Body of pancreas (tissue), 4 donors: ENCODE results near the gene ZBTB47. TPM values are rescaled to one million over a fixed set of nuclear protein-coding genes. Genes with fewer than 3 reads are reported as not detected.

Experiments used
- ATAC-seq: fragments of 150-250 bp; one replicate; pipeline ENCODE4 v1.9.1; 2016
- DNase-seq, 4 donors: peaks; one replicate each; pipeline ENCODE4 v3.0.0-alpha.2; 2019
- H3K27ac ChIP-seq, 4 donors: fragments of 200-600 bp; sonication (generic); 1 replicate in 3 of 4; 2 replicates in 1 of 4; pipeline versions ENCODE4 v1.5.1 to v1.6.1; 2016 to 2019; ENCODE audit warnings: mild to moderate bottlenecking in 1 of 4, mixed read lengths in 1 of 4, moderate library complexity in 1 of 4
- H3K27me3 ChIP-seq, 2 donors: fragments of 200-600 bp; sonication (generic); one replicate each; pipeline ENCODE4 v1.6.0; 2016; ENCODE audit warnings: mild to moderate bottlenecking in 1 of 2
- H3K36me3 ChIP-seq, 2 donors: fragments of 200-600 bp; sonication (generic); replicated peaks in 1 of 2; 2 replicates each; pipeline ENCODE4 v1.5.1; 2016; ENCODE audit warnings: low read depth in 2 of 2; ENCODE audit not compliant: insufficient read depth in 1 of 2
- H3K4me1 ChIP-seq: fragments of 200-600 bp; sonication (generic); one replicate; pipeline ENCODE4 v1.6.0; 2016
- H3K4me3 ChIP-seq, 2 donors: fragments of 200-600 bp; sonication (generic); 1 replicate in 1 of 2; 2 replicates in 1 of 2; pipeline ENCODE4 v1.5.1; 2016 to 2019
- H3K9me3 ChIP-seq, 3 donors: fragments of 200-600 bp; sonication (generic); 1 replicate in 2 of 3; 2 replicates in 1 of 3; pipeline ENCODE4 v1.5.1; 2016
- CTCF ChIP-seq, 7 experiments: fragments of 450-650 bp in 4 of 7; fragments of 200-600 bp in 3 of 7; sonication (generic) in 3 of 7; IDR thresholded peaks; one replicate each; pipeline ENCODE4 v1.5.1; 2016 to 2019; ENCODE audit warnings: antibody characterized with exemption in 7 of 7
- POLR2A ChIP-seq, 3 donors: fragments of 450-650 bp; IDR thresholded peaks; one replicate each; pipeline ENCODE4 v1.6.1; 2016; ENCODE audit warnings: antibody characterized with exemption in 3 of 3, mild to moderate bottlenecking in 2 of 3
- WGBS, 2 donors: methylation state at CpG; one replicate each; pipeline ENCODE4 v1.1.5; 2017; 5-methylcytosine and 5-hydroxymethylcytosine counted together
- intact Hi-C: fragments of 100-400 bp; cut with DNase I; formaldehyde crosslinking; loops from one replicate; pipeline ENCODE4 v1.15.1; 2023
- total RNA-seq, 2 donors: library from RNA; depleted of rRNA; stranded (reverse); fragments of >200 nt; gene quantifications; one replicate each; pipeline ENCODE4 v1.1.0, GENCODE V29; 2016

ZBTB47 gene
- total RNA-seq, 2 donors from 2014 or later = 19.7 to 20.4 TPM

GRCh38 chr3:42712688-42713372, 59.3 kb downstream of the ZBTB47 start:
- Histone ChIP-seq H3K4me1 (no peaks in the 10 kb centered on the region), H3K9me3 (no peaks in the 10 kb centered on the region), H3K27ac (no peak overlapping the region), H3K27me3 (no peaks in the 10 kb centered on the region), H3K36me3 (no peaks in the 10 kb centered on the region), H3K4me3 (no peak overlapping the region)
- DNase-seq = no peak
- TF ChIP-seq CTCF (IDR thresholded peaks at IDR 0.05) = no peak
- no peak for TF ChIP-seq POLR2A (IDR thresholded peaks at IDR 0.05)
- no peak for ATAC-seq
- intact Hi-C loops = no loop called here
- WGBS, 2 donors = 73 to 90% methylated on average over 4 to 5 of the region's 5 CpGs

GRCh38 chr3:42713747-42714146, 60.2 kb downstream of the ZBTB47 start:
- no peaks in the 10 kb centered on the region for H3K4me1 ChIP-seq
- DNase-seq (no peak), ATAC-seq (no peak)
- 82 to 90% methylated on average over 2 of the region's 2 CpGs for WGBS, 2 donors
- H3K36me3 ChIP-seq = no peaks in the 10 kb centered on the region
- H3K9me3 ChIP-seq = no peaks in the 10 kb centered on the region
- no peaks in the 10 kb centered on the region for H3K27me3 ChIP-seq
- TF ChIP-seq CTCF (IDR thresholded peaks at IDR 0.05) (no peak), POLR2A (IDR thresholded peaks at IDR 0.05) (no peak)
- no peak overlapping the region for H3K4me3 ChIP-seq
- intact Hi-C loops = no loop called here
- H3K27ac ChIP-seq = no peak overlapping the region

GRCh38 chr3:42714171-42714852, 60.8 kb downstream of the ZBTB47 start:
- H3K27me3 ChIP-seq = no peaks in the 10 kb centered on the region
- WGBS, 2 donors = 71 to 83% methylated on average over 4 of the region's 4 CpGs
- no peak overlapping the region for H3K4me3 ChIP-seq
- H3K9me3 ChIP-seq = no peaks in the 10 kb centered on the region
- no peak overlapping the region for H3K27ac ChIP-seq
- DNase-seq (no peak), ATAC-seq (no peak)
- H3K4me1 ChIP-seq = no peaks in the 10 kb centered on the region
- no peaks in the 10 kb centered on the region for H3K36me3 ChIP-seq
- intact Hi-C loops = no loop called here
- TF ChIP-seq CTCF (IDR thresholded peaks at IDR 0.05) = no peak

Other genes starting within 250 kb of the ZBTB47 start
- not detected for gene LYZL4, start 243.1 kb upstream of the ZBTB47 start, total RNA-seq
- gene VIPR1, start 151.1 kb upstream of the ZBTB47 start, total RNA-seq = 10 to 100 TPM in 1 of 2 donors, under 1 TPM in 1; 0.99 to 10.6 TPM
- 10 to 100 TPM; 23.1 to 30.9 TPM for gene SEC22C, start 71.7 kb upstream of the ZBTB47 start, total RNA-seq
- gene SS18L2, start 62.8 kb upstream of the ZBTB47 start, total RNA-seq = 1 to 10 TPM; 5.3 to 7.8 TPM
- 100 to 1,000 TPM; 115 to 128 TPM for gene NKTR, start 53.0 kb upstream of the ZBTB47 start, total RNA-seq
- not detected for gene KLHL40, start 31.8 kb downstream of the ZBTB47 start, total RNA-seq
- gene HHATL, start 49.1 kb downstream of the ZBTB47 start, total RNA-seq = under 1 TPM in 1 of 2 donors, not detected in 1; 0.26 TPM
- 1 to 10 TPM; 3.9 to 6.3 TPM for gene CCDC13, start 119.6 kb downstream of the ZBTB47 start, total RNA-seq
- 10 to 100 TPM; 36.3 to 52.4 TPM for gene HIGD1A, start 150.8 kb downstream of the ZBTB47 start, total RNA-seq
- gene ACKR2, start 155.7 kb downstream of the ZBTB47 start, total RNA-seq = 1 to 10 TPM; 3.3 to 3.4 TPM
- not detected for gene CYP8B1, start 222.2 kb downstream of the ZBTB47 start, total RNA-seq